WTC11 (cell line): ENCODE measurements around the gene RPL12. TPM values are rescaled to one million over a fixed set of nuclear protein-coding genes. Genes with fewer than 3 reads are reported as not detected.

Experiments
- ATAC-seq: fragments of 200-7000 bp; cut with Tn5 transposase; 2 replicates; pipeline ENCODE4 v1.10.0; 2021; ENCODE audit warnings: mild to moderate bottlenecking, moderate library complexity
- CTCF ChIA-PET: fragments of 300-600 bp; sonication (Branson Sonifier 250); formaldehyde crosslinking; loops from one replicate; lab custom pipeline; 2021; ENCODE audit warnings: antibody characterized with exemption; lab: Charles Lee
- POLR2A ChIA-PET: fragments of 350-600 bp; sonication (Branson Sonifier 250); formaldehyde crosslinking; loops from one replicate; lab custom pipeline; 2021; ENCODE audit warnings: antibody characterized with exemption; lab: Charles Lee
- DNase-seq: peaks from one replicate; pipeline ENCODE4 v3.0.0; 2021; ENCODE audit warnings: low spot score
- H3K27ac Mint-ChIP-seq: 2 replicates; pipeline ENCODE4 v1.8.0; 2021; ENCODE audit warnings: mixed read lengths
- H3K27me3 Mint-ChIP-seq: 2 replicates; pipeline ENCODE4 v1.8.0; 2021; ENCODE audit warnings: low read depth, mild to moderate bottlenecking, moderate library complexity, mixed read lengths
- H3K36me3 Mint-ChIP-seq: 2 replicates; pipeline ENCODE4 v1.8.0; 2021; ENCODE audit warnings: mixed read lengths
- H3K4me1 Mint-ChIP-seq: 2 replicates; pipeline ENCODE4 v1.8.0; 2022; ENCODE audit warnings: mixed read lengths
- H3K4me3 Mint-ChIP-seq: 2 replicates; pipeline ENCODE4 v1.8.0; 2021; ENCODE audit warnings: mild to moderate bottlenecking, moderate library complexity, mixed read lengths
- H3K9me3 Mint-ChIP-seq: 2 replicates; pipeline ENCODE4 v1.8.0; 2021; ENCODE audit warnings: mixed read lengths
- ATF1 ChIP-seq: sonication (generic); formaldehyde crosslinking; IDR thresholded peaks from 2 replicates; pipeline ENCODE4 v1.8.1; 2023; ENCODE audit warnings: mild to moderate bottlenecking, moderate library complexity, missing genetic modification reagents
- CREM ChIP-seq: sonication (generic); formaldehyde crosslinking; IDR thresholded peaks from 2 replicates; pipeline ENCODE4 v1.8.1; 2022; ENCODE audit warnings: mild to moderate bottlenecking, missing genetic modification reagents, moderate library complexity
- ESRRA ChIP-seq: sonication (generic); formaldehyde crosslinking; IDR thresholded peaks from 2 replicates; pipeline ENCODE4 v1.8.1; 2022; ENCODE audit warnings: mild to moderate bottlenecking, missing genetic modification reagents, borderline replicate concordance
- GRHL2 ChIP-seq: fragments of 250-450 bp; sonication (Bioruptor Pico); IDR thresholded peaks from 2 replicates; pipeline ENCODE4 v1.8.0; 2022; ENCODE audit warnings: mild to moderate bottlenecking, moderate library complexity; ENCODE audit not compliant: insufficient replicate concordance, severe bottlenecking
- HMGA2 ChIP-seq: fragments of 250-450 bp; sonication (Bioruptor Pico); IDR thresholded peaks from 2 replicates; pipeline ENCODE4 v1.4.0; 2021; ENCODE audit warnings: mild to moderate bottlenecking, moderate library complexity
- JUN ChIP-seq: sonication (generic); formaldehyde crosslinking; IDR thresholded peaks from 2 replicates; pipeline ENCODE4 v1.8.0; 2023; ENCODE audit warnings: mild to moderate bottlenecking, missing genetic modification reagents
- NFYB ChIP-seq: sonication (generic); formaldehyde crosslinking; conservative IDR thresholded peaks from 2 replicates; pipeline ENCODE4 v1.8.0; 2022; ENCODE audit warnings: low read depth, missing genetic modification reagents
- NR2C2 ChIP-seq: sonication (generic); formaldehyde crosslinking; IDR thresholded peaks from 2 replicates; pipeline ENCODE4 v1.8.0; 2022; ENCODE audit warnings: mild to moderate bottlenecking, missing genetic modification reagents
- OVOL2 ChIP-seq: fragments of 250-450 bp; sonication (Bioruptor Pico); IDR thresholded peaks from 2 replicates; pipeline ENCODE4 v1.9.0; 2021; ENCODE audit warnings: mild to moderate bottlenecking, borderline replicate concordance
- SOX15 ChIP-seq: fragments of 250-450 bp; sonication (Bioruptor Pico); IDR thresholded peaks from 2 replicates; pipeline ENCODE4 v1.9.0; 2021; ENCODE audit warnings: mild to moderate bottlenecking
- TEAD4 ChIP-seq: sonication (generic); formaldehyde crosslinking; IDR thresholded peaks from 2 replicates; pipeline ENCODE4 v1.8.0; 2022; ENCODE audit warnings: mild to moderate bottlenecking, missing genetic modification reagents
- ZNF121 ChIP-seq: sonication (generic); formaldehyde crosslinking; IDR thresholded peaks from 2 replicates; pipeline ENCODE4 v1.8.0; 2023; ENCODE audit warnings: missing genetic modification reagents
- ZNF232 ChIP-seq: sonication (generic); formaldehyde crosslinking; IDR thresholded peaks from 2 replicates; pipeline ENCODE4 v1.8.0; 2022; ENCODE audit warnings: mild to moderate bottlenecking, missing genetic modification reagents
- ZNF317 ChIP-seq: sonication (generic); formaldehyde crosslinking; IDR thresholded peaks from 2 replicates; pipeline ENCODE4 v1.8.1; 2023; ENCODE audit warnings: low read depth, mild to moderate bottlenecking, moderate library complexity, missing genetic modification reagents, borderline replicate concordance
- total RNA-seq: library from RNA; stranded (reverse); gene quantifications from 3 replicates; pipeline ENCODE4 v1.2.3, GENCODE V29; 2021
- TF ChIP-seq, protein P1 (sequence below): sonication (generic); formaldehyde crosslinking; IDR thresholded peaks from 2 replicates; pipeline ENCODE4 v1.8.1; 2022; ENCODE audit warnings: missing genetic modification reagents, borderline replicate concordance
- TF ChIP-seq, protein P2 (sequence below): sonication (generic); formaldehyde crosslinking; IDR thresholded peaks from 2 replicates; pipeline ENCODE4 v1.8.0; 2023; ENCODE audit warnings: mild to moderate bottlenecking, missing genetic modification reagents
- TF ChIP-seq, protein P3 (sequence below): sonication (generic); formaldehyde crosslinking; IDR thresholded peaks from 2 replicates; pipeline ENCODE4 v1.8.1; 2023; ENCODE audit warnings: mild to moderate bottlenecking, missing genetic modification reagents, moderate library complexity
- TF ChIP-seq, protein P4 (sequence below): fragments of 250-450 bp; sonication (Bioruptor Pico); IDR thresholded peaks from 2 replicates; pipeline ENCODE4 v1.9.0; 2021; ENCODE audit warnings: mild to moderate bottlenecking
- TF ChIP-seq, protein P5 (sequence below): fragments of 200-600 bp; IDR thresholded peaks from 2 replicates; pipeline ENCODE4 v1.8.0; 2022; ENCODE audit warnings: antibody characterized with exemption

Gene RPL12
- total RNA-seq, 1 experiment from 2014 or later: 1,902 TPM

DNA sequence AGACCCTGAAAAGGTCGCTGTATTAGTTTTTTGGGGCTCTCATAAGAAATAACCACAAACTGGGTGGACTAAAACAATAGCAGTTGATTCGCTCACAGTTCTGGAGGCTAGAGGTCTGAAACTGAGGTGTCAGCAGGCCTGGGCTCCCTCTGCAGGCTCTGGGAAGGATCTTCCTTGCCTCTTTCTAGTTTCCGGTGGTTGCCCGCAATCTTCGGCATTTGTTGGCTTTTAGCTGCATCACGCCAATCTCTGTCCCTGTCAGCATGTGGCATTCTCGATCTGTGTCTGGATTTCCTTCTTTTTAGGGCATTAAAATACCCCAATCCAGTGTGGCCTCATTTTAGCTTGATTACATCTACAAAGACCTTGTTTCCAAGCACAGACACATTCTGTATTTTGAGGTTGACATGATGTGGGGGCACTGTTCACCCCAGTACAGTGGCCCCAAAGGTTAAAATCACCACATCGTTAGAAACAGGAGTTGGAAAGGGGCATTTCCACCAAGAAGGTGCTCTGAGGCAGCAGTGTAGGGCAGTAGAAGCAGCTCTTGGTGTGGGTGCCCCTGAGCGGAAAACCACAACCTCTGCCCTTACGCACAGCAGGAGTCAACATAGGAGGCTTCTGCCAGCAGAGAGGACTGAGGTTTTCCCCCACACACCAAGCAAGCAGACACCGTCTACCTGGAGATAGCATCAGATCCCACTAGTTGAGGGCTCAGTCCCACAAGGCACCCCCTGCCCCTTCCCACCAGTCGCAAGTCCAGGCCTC is 13.5 kb downstream of the RPL12 start (continued):
- TF ChIP-seq, protein P1, sequence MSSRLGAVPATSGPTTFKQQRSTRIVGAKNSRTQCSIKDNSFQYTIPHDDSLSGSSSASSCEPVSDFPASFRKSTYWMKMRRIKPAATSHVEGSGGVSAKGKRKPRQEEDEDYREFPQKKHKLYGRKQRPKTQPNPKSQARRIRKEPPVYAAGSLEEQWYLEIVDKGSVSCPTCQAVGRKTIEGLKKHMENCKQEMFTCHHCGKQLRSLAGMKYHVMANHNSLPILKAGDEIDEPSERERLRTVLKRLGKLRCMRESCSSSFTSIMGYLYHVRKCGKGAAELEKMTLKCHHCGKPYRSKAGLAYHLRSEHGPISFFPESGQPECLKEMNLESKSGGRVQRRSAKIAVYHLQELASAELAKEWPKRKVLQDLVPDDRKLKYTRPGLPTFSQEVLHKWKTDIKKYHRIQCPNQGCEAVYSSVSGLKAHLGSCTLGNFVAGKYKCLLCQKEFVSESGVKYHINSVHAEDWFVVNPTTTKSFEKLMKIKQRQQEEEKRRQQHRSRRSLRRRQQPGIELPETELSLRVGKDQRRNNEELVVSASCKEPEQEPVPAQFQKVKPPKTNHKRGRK (CRISPR knock-in tag): no peak
- TF ChIP-seq, protein P2, sequence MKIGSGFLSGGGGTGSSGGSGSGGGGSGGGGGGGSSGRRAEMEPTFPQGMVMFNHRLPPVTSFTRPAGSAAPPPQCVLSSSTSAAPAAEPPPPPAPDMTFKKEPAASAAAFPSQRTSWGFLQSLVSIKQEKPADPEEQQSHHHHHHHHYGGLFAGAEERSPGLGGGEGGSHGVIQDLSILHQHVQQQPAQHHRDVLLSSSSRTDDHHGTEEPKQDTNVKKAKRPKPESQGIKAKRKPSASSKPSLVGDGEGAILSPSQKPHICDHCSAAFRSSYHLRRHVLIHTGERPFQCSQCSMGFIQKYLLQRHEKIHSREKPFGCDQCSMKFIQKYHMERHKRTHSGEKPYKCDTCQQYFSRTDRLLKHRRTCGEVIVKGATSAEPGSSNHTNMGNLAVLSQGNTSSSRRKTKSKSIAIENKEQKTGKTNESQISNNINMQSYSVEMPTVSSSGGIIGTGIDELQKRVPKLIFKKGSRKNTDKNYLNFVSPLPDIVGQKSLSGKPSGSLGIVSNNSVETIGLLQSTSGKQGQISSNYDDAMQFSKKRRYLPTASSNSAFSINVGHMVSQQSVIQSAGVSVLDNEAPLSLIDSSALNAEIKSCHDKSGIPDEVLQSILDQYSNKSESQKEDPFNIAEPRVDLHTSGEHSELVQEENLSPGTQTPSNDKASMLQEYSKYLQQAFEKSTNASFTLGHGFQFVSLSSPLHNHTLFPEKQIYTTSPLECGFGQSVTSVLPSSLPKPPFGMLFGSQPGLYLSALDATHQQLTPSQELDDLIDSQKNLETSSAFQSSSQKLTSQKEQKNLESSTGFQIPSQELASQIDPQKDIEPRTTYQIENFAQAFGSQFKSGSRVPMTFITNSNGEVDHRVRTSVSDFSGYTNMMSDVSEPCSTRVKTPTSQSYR (CRISPR knock-in tag): no peak
- TF ChIP-seq GRHL2 (CRISPR knock-in tag) (no peak), SOX15 (CRISPR knock-in tag) (no peak)
- TF ChIP-seq, protein P3, sequence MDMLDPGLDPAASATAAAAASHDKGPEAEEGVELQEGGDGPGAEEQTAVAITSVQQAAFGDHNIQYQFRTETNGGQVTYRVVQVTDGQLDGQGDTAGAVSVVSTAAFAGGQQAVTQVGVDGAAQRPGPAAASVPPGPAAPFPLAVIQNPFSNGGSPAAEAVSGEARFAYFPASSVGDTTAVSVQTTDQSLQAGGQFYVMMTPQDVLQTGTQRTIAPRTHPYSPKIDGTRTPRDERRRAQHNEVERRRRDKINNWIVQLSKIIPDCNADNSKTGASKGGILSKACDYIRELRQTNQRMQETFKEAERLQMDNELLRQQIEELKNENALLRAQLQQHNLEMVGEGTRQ (CRISPR knock-in tag): no peak

DNA sequence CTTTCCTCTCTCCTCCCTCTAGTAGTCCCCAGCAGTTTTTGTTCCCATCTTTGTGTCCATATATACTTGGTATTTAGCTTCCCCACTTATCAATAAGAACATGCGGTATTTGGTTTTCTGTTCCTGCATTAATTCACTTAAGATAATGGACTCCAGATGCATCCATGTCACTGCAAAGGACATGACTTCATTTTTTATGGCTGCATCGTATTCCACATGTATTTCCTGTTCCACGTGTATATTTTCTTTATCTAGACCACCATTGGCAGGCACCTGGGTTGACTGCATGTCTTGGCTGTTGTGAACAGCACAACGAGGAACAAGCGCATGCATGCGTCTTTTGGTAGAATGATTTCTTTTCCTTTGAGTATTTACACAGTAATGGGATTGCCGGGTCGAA is 20.8 kb downstream of the RPL12 start:
- peaks cover 62% of the 10 kb centered on the region for H3K36me3 Mint-ChIP-seq
- peaks cover 2% of the 10 kb centered on the region; the same call in 1 of the 2 replicates for H3K4me1 Mint-ChIP-seq
- TF ChIP-seq ZNF317 (CRISPR knock-in tag): no peak
- TF ChIP-seq, protein P1 (CRISPR knock-in tag): no peak
- no peak for TF ChIP-seq ATF1
- TF ChIP-seq HMGA2 (CRISPR knock-in tag): no peak
- no peak for TF ChIP-seq OVOL2 (CRISPR knock-in tag)
- TF ChIP-seq ZNF232 (CRISPR knock-in tag): no peak
- TF ChIP-seq NFYB (CRISPR knock-in tag): no peak
- no peak for TF ChIP-seq SOX15 (CRISPR knock-in tag)
- no peak for TF ChIP-seq TEAD4
- no peak for TF ChIP-seq CREM (CRISPR knock-in tag)
- TF ChIP-seq, protein P4, sequence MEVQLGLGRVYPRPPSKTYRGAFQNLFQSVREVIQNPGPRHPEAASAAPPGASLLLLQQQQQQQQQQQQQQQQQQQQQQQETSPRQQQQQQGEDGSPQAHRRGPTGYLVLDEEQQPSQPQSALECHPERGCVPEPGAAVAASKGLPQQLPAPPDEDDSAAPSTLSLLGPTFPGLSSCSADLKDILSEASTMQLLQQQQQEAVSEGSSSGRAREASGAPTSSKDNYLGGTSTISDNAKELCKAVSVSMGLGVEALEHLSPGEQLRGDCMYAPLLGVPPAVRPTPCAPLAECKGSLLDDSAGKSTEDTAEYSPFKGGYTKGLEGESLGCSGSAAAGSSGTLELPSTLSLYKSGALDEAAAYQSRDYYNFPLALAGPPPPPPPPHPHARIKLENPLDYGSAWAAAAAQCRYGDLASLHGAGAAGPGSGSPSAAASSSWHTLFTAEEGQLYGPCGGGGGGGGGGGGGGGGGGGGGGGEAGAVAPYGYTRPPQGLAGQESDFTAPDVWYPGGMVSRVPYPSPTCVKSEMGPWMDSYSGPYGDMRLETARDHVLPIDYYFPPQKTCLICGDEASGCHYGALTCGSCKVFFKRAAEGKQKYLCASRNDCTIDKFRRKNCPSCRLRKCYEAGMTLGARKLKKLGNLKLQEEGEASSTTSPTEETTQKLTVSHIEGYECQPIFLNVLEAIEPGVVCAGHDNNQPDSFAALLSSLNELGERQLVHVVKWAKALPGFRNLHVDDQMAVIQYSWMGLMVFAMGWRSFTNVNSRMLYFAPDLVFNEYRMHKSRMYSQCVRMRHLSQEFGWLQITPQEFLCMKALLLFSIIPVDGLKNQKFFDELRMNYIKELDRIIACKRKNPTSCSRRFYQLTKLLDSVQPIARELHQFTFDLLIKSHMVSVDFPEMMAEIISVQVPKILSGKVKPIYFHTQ: no peak
- TF ChIP-seq ESRRA (CRISPR knock-in tag): no peak
- TF ChIP-seq JUN (CRISPR knock-in tag): no peak
- no peak for TF ChIP-seq NR2C2
- TF ChIP-seq ZNF121 (CRISPR knock-in tag): no peak
- TF ChIP-seq, protein P5, sequence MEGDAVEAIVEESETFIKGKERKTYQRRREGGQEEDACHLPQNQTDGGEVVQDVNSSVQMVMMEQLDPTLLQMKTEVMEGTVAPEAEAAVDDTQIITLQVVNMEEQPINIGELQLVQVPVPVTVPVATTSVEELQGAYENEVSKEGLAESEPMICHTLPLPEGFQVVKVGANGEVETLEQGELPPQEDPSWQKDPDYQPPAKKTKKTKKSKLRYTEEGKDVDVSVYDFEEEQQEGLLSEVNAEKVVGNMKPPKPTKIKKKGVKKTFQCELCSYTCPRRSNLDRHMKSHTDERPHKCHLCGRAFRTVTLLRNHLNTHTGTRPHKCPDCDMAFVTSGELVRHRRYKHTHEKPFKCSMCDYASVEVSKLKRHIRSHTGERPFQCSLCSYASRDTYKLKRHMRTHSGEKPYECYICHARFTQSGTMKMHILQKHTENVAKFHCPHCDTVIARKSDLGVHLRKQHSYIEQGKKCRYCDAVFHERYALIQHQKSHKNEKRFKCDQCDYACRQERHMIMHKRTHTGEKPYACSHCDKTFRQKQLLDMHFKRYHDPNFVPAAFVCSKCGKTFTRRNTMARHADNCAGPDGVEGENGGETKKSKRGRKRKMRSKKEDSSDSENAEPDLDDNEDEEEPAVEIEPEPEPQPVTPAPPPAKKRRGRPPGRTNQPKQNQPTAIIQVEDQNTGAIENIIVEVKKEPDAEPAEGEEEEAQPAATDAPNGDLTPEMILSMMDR: no peak
- no peak overlapping the region for H3K27ac Mint-ChIP-seq
- no peaks in the 10 kb centered on the region for H3K9me3 Mint-ChIP-seq
- H3K4me3 Mint-ChIP-seq: no peak overlapping the region
- ChIA-PET POLR2A (no interaction called here), CTCF (no interaction called here)
- ATAC-seq: no peak
- no peaks in the 10 kb centered on the region for H3K27me3 Mint-ChIP-seq
- no peak for DNase-seq
